Brain microvascular endothelial cell (primary cell): ENCODE measurements around the gene MOSMO.

ENCODE experiments used
- DNase-seq: peaks from one replicate; pipeline ENCODE4 v3.0.0-alpha.2; 2020
- H3K27ac ChIP-seq: fragments of 250-450 bp; sonication (Bioruptor Pico); 2 replicates; pipeline ENCODE4 v1.5.1; 2020; ENCODE audit warnings: mild to moderate bottlenecking, moderate library complexity
- H3K27me3 ChIP-seq: fragments of 250-450 bp; sonication (Bioruptor Pico); replicated peaks from 2 replicates; pipeline ENCODE4 v1.5.1; 2020; ENCODE audit warnings: mild to moderate bottlenecking
- H3K36me3 ChIP-seq: fragments of 250-450 bp; sonication (Bioruptor Pico); replicated peaks from 2 replicates; pipeline ENCODE4 v1.5.1; 2020; ENCODE audit warnings: mild to moderate bottlenecking
- H3K4me3 ChIP-seq: 2 replicates; pipeline ENCODE4 v1.5.1; 2011; ENCODE audit warnings: low read depth, mild to moderate bottlenecking, control low read depth, low read length, moderate library complexity
- in situ Hi-C: cut with HindIII; loops from 2 replicates; pipeline ENCODE4 v1.10.0; 2017; ENCODE audit warnings: low sequenced_read_pairs, low pct_ligation_motif_present
- TF ChIP-seq, protein P1 (sequence below): IDR thresholded peaks from 2 replicates; pipeline ENCODE4 v1.5.1; 2011; ENCODE audit warnings: low read depth, mild to moderate bottlenecking, moderate library complexity, low read length, control low read depth, inconsistent platforms; ENCODE audit errors: missing control alignments

The MOSMO gene

DNA sequence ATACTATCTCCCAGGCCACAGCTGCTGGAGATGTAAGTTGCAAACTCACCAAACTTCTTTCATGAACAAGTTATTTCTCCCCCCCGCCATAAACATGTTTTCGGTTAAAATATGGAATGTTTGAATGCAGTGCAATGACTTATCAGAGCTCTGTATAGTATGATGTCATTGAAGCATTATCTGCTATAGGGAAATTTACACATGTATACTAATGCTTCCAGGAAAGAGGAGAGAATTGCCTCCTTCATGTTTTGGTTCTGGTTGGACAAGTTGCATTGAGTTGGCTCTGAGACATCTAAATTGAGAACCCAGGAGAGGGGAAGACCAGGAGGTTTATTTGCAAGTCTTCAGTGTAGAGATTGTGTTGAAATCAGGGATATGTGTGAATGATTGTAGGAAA, 34.0 kb upstream of the MOSMO start:
- in situ Hi-C loops: no loop called here
- TF ChIP-seq, protein P1, sequence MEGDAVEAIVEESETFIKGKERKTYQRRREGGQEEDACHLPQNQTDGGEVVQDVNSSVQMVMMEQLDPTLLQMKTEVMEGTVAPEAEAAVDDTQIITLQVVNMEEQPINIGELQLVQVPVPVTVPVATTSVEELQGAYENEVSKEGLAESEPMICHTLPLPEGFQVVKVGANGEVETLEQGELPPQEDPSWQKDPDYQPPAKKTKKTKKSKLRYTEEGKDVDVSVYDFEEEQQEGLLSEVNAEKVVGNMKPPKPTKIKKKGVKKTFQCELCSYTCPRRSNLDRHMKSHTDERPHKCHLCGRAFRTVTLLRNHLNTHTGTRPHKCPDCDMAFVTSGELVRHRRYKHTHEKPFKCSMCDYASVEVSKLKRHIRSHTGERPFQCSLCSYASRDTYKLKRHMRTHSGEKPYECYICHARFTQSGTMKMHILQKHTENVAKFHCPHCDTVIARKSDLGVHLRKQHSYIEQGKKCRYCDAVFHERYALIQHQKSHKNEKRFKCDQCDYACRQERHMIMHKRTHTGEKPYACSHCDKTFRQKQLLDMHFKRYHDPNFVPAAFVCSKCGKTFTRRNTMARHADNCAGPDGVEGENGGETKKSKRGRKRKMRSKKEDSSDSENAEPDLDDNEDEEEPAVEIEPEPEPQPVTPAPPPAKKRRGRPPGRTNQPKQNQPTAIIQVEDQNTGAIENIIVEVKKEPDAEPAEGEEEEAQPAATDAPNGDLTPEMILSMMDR: no peak
- DNase-seq: no peak
- no peak overlapping the region for H3K27ac ChIP-seq
- no peak overlapping the region for H3K4me3 ChIP-seq
- H3K36me3 ChIP-seq: peaks cover 79% of the 10 kb centered on the region
- H3K27me3 ChIP-seq: no peaks in the 10 kb centered on the region

DNA sequence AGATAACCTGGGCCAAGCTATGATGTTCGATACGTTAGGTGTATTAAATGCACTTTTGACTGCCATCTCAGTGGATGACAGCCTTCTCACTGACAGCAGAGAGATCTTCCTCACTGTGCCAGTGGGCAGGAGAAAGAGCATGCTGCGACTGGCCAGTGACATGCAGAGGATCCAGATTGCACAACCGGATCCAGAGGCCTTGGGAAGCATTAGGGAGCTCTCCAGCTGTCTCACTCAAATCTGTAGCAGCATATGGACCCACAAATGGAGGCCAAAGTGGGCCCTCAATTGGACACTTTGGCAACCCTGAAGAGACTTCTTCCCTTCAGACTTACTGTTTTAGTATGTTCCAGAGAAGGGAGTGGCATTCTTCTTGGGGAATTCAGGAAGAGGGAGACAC, 27.9 kb upstream of the MOSMO start:
- Histone ChIP-seq H3K27me3 (no peaks in the 10 kb centered on the region), H3K36me3 (peaks cover 77% of the 10 kb centered on the region), H3K27ac (no peak overlapping the region), H3K4me3 (no peak overlapping the region)
- TF ChIP-seq, protein P1: no peak
- DNase-seq: no peak
- in situ Hi-C loops: loop anchor here (25.0 kb wide), 1 partner anchor 107 kb away; the partner anchor contains the start of gene VWA3A

DNA sequence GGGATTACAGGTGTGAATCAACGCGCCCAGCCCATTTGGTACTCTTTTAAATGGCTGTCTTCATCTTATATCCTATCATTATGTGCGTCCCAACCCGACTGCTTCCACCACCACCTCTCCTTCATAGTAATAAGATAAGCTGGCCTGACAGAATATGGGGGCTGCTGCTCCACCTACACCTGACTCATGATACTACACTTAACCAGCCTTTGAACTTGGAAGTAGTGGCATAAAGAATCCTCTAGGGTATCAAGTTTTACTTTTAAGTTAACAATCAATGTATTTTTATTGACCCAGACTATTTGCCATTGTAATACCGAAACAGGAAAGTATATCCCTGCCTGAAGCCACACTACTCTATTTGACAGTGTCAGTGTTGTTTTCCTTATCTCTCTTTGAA, 25.8 kb upstream of the MOSMO start:
- no peak for DNase-seq
- TF ChIP-seq, protein P1: no peak
- H3K4me3 ChIP-seq: no peak overlapping the region
- H3K36me3 ChIP-seq: peaks cover 63% of the 10 kb centered on the region
- H3K27ac ChIP-seq: no peak overlapping the region
- in situ Hi-C loops: loop anchor here (25.0 kb wide), 1 partner anchor 105 kb away; the partner anchor contains the start of gene VWA3A
- H3K27me3 ChIP-seq: no peaks in the 10 kb centered on the region

DNA sequence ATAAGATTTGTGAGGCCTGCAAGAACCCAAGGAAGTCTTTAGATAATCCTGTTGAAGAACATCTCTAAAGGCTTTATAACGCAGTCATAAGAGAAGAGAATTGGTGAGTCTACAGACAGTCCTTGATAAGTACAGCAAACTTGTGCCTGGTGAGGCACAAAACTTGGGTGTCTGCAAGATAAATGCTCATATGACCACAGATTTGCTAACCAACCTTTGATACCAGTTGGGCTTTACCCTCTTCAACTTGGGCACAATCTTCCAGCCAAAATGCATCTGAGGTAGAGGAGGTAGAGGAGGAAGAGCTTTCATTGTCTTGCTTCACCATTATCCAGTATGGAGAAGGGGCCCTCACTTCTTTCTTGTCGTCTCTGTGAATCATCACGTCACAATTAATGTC, 23.8 kb upstream of the MOSMO start:
- peaks cover 45% of the 10 kb centered on the region for H3K36me3 ChIP-seq
- no peaks in the 10 kb centered on the region for H3K27me3 ChIP-seq
- H3K4me3 ChIP-seq: no peak overlapping the region
- H3K27ac ChIP-seq: no peak overlapping the region
- in situ Hi-C loops: loop anchor here (25.0 kb wide), 1 partner anchor 103 kb away; the partner anchor contains the start of gene VWA3A
- no peak for DNase-seq
- TF ChIP-seq, protein P1: no peak

DNA sequence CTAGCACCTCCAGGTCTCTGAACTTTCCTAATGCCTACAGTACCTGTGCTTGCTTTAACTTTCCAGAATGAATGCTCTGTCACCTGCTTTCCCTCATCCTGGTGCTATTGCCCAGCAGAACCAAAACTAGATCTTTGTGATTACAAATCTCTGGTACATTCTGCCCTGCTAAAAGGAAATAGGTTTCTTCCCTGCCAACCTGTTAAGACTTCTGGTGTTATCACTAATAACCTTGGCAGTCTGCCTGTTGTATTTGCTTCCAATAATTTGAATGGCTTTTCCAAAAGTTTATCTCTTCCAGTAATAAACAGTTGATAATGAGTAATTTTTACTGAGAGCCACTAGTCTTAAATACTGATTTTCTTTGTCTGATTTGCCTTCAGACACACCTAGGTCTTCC, 22.4 kb upstream of the MOSMO start:
- Histone ChIP-seq H3K27ac (no peak overlapping the region), H3K27me3 (no peaks in the 10 kb centered on the region), H3K36me3 (peaks cover 30% of the 10 kb centered on the region), H3K4me3 (no peak overlapping the region)
- in situ Hi-C loops: loop anchor here (25.0 kb wide), 1 partner anchor 102 kb away; the partner anchor contains the start of gene VWA3A
- TF ChIP-seq, protein P1: no peak
- no peak for DNase-seq

GRCh38 chr16:21986692-21987246, 21.1 kb upstream of the MOSMO start:
- no peaks in the 10 kb centered on the region for H3K27me3 ChIP-seq
- in situ Hi-C loops: loop anchor here (25.0 kb wide), 1 partner anchor 101 kb away; the partner anchor contains the start of gene VWA3A
- no peak overlapping the region for H3K4me3 ChIP-seq
- H3K36me3 ChIP-seq: peaks cover 17% of the 10 kb centered on the region
- TF ChIP-seq, protein P1: no peak
- no peak overlapping the region for H3K27ac ChIP-seq
- no peak for DNase-seq
